NCI-H2081 treated with DMSO at 0.1 percent for 48 hours (cell line): ENCODE results near the gene GPR108.
"Not testable (repeated sequence)": the region's sequence is repeated elsewhere in the genome, so short reads cannot be mapped to it uniquely, and the experiment has no call there.

Source experiments
- DNase-seq: peaks from one replicate; lab custom pipeline; 2025; lab: John Stamatoyannopoulos, UW

Gene GPR108

GRCh38 chr19:6737284-6737872 is at the start of gene GPR108:
Gene GPR108 (minus strand): TSS chr19:6737580. CDS start chr19:6737576, 4 bp downstream.
- DNase-seq, result peak; percentile 97

- no peak for DNase-seq
Observed at GRCh38 chr19:6779206-6779605, 41.8 kb upstream of the GPR108 start.

GRCh38 chr19:6778386-6778785 is 41.0 kb upstream of the GPR108 start:
- no peak for DNase-seq

- DNase-seq, result no peak
Observed at GRCh38 chr19:6777434-6777833, 40.1 kb upstream of the GPR108 start.

DNA sequence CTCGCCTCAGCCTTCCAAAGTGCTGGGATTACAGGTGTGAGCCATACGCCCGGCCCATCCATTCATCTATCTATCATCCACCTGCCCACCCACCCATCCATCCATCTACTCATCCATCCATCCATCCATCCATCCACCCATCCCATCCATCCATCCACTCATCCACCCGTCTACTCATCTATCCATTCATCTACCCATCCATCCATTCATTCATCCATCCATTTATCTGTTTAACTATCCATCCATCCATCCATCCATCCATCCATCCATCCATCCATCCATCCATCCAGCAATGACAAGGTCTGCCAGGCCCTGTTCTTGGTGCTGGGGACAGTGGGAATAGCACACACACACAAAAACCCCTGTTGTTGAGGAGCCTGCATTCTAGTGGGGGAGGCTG is 39.6 kb upstream of the GPR108 start:
- DNase-seq, result no peak

GRCh38 chr19:6776045-6776444 is 38.7 kb upstream of the GPR108 start:
- not testable (repeated sequence) for DNase-seq

- no peak for DNase-seq
Observed at GRCh38 chr19:6774821-6775707, 37.7 kb upstream of the GPR108 start.

DNA sequence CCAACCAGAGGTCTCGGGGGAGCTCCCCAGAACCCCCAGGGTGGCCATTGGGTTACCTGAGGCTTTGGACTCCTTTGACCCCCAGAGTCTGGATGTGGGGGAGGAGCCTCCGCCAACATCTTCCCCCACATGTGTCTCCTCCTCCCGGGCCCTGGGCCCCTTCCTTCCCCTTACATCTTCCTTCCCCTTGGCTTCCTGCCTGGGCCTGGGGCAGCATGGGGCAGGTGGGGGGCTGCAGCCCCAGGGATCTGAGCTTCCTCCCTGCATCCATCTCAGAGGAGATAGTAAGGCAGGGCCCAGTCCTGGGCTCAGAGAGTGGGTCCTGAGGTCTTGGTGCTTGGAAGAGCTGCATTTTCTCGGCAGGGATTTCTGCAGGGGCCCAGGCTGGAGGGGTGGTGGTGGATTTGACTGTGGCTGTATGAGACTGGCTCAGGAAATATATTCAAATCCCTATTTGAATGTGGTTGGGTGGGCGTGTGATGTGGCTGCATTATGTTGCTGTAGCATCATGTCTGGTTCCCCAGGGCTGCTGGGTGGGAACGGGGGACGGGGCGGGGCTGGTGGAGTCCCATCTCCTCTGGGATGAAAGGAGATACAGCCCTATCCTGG is 36.0 kb upstream of the GPR108 start:
- no peak for DNase-seq

GRCh38 chr19:6772866-6773322 is 35.5 kb upstream of the GPR108 start:
- no peak for DNase-seq

- no peak for DNase-seq
Observed at GRCh38 chr19:6772028-6772865, 34.9 kb upstream of the GPR108 start, which contains the start of gene VAV1. Gene VAV1 (plus strand): TSS chr19:6772708. CDS start chr19:6772808, 100 bp downstream.

DNA sequence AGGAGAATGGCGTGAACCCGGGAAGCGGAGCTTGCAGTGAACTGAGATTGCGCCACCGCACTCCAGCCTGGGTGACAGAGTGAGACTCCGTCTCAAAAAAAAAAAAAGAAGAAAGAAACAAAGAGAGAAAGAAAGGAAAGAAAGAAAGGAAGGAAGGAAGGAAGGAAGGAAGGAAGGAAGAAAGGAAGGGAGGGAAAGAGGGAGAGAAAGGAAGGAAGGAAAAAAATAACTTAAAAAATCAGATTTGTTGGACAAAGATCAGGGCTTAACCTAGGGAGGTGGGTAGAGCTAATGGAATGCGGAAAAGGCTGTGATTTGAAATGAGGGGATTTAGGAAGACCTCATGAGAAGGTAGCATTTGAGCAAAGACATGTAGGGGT is 34.3 kb upstream of the GPR108 start:
- not testable (repeated sequence) for DNase-seq

GRCh38 chr19:6769006-6769619 is 31.7 kb upstream of the GPR108 start:
- no peak for DNase-seq

DNA sequence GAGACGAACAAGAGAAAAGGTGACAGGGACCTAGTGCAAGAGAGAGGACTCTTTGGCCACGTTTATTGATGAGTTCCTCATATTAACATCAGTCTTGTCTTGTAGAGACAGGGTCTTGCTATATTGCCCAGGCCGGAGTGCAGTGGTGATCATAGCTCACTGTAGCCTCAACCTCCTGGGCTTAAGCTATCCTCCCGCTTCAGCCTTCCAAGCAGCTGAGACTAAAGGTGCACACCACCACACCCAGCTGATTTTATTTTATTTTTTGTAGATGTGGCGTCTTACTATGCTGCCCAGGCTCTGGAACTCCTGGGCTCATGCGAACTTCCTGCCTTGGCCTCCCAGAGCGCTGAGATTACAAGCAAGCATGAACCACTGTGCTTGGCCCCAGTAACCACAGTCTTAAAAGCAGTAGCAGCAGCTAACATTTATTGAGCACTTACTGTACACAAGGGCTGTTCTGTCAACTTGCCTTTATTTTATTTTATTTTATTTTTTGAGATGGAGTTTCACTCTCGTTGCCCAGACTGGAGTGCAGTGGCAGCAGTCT is 30.9 kb upstream of the GPR108 start:
- no peak for DNase-seq

GRCh38 chr19:6767357-6768235 is 30.2 kb upstream of the GPR108 start, which contains the start of gene SH2D3A:
Gene SH2D3A (minus strand): TSS chr19:6767435. CDS start chr19:6763748, 3,687 bp downstream.
- DNase-seq, result peak; percentile 33

- no peak for DNase-seq
Observed at GRCh38 chr19:6767081-6767356, 29.6 kb upstream of the GPR108 start.

DNA sequence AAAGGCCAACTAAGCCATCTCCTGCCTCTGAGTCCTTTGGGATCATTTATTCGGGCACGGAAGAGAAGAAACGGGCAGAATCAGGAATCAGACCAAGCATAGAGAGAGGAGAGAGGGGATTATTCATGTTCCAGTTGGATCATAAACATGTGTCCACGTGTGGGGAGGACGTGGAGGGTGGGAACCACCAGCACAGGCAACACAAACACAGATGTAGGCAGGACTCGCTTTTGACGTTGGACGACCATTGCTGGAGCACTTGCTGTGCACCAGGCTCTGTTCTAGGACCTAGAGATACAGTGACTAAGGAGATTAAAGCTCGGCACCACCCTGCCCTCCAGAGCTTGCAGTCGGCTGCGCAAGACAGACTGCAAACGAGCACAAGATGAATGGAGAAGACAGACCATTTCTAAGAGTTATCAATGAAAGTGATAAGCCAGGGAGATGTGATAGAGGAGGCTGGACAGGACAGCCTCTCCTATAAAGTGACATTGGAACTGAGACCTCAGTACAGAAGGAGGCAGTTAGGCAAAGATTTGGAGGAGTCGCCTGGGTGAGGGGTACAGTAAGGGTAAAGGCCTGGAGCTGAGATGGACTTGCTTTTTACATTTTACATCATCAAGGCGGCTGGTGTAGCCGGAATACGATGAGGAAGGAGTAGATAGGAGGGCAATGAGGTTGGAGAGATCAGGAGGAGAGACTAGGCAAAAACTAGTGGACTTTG is 29.1 kb upstream of the GPR108 start:
- DNase-seq, result no peak

- no peak for DNase-seq
Observed at GRCh38 chr19:6765738-6766356, 28.5 kb upstream of the GPR108 start.

GRCh38 chr19:6762253-6762797 is 24.9 kb upstream of the GPR108 start:
- not testable (repeated sequence) for DNase-seq
